ENCODE measurements around the gene SLC15A5.

DNA sequence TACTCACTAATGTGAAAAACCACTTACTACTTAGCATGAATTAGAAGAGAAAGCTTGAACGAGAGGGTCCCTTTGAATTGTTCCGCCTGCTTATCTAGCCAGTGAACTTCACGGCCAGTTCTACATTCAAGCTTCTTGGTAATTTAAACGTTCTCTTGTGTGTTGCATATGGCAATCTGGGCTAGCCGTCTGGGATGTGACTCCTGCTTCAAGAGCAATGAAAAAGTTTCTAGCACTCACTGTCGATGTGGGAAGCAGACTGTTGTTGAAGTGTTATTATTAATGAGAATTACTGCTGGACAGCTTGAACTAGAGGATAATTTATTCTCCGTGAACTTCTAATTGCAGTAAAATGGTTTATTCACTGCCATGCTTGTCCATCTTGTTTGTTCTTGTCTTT, 93.9 kb downstream of the SLC15A5 start:
- TF ChIP-seq, protein P1, sequence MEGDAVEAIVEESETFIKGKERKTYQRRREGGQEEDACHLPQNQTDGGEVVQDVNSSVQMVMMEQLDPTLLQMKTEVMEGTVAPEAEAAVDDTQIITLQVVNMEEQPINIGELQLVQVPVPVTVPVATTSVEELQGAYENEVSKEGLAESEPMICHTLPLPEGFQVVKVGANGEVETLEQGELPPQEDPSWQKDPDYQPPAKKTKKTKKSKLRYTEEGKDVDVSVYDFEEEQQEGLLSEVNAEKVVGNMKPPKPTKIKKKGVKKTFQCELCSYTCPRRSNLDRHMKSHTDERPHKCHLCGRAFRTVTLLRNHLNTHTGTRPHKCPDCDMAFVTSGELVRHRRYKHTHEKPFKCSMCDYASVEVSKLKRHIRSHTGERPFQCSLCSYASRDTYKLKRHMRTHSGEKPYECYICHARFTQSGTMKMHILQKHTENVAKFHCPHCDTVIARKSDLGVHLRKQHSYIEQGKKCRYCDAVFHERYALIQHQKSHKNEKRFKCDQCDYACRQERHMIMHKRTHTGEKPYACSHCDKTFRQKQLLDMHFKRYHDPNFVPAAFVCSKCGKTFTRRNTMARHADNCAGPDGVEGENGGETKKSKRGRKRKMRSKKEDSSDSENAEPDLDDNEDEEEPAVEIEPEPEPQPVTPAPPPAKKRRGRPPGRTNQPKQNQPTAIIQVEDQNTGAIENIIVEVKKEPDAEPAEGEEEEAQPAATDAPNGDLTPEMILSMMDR (conservative IDR thresholded peaks at IDR 0.05; ENCODE audit: low read depth, low read length), result no peak
- TF ChIP-seq POLR2A (IDR thresholded peaks at IDR 0.05; ENCODE audit: low read depth, low read length), result no peak
- TF ChIP-seq CEBPB (IDR thresholded peaks at IDR 0.05; ENCODE audit: low read depth, low read length), result no peak
- no peak for TF ChIP-seq SMC3 (IDR thresholded peaks at IDR 0.05; ENCODE audit: low read depth, low read length)

Measured in IMR-90 (cell line).